GM19193 (cell line): Measurements from ENCODE around the gene PTK6.

Source experiments
- POLR2A ChIP-seq: IDR thresholded peaks from 4 replicates; pipeline ENCODE4 v1.6.1; 2011; ENCODE audit not compliant: insufficient read depth, insufficient read length; ENCODE audit errors: extremely low read depth

Gene PTK6

DNA sequence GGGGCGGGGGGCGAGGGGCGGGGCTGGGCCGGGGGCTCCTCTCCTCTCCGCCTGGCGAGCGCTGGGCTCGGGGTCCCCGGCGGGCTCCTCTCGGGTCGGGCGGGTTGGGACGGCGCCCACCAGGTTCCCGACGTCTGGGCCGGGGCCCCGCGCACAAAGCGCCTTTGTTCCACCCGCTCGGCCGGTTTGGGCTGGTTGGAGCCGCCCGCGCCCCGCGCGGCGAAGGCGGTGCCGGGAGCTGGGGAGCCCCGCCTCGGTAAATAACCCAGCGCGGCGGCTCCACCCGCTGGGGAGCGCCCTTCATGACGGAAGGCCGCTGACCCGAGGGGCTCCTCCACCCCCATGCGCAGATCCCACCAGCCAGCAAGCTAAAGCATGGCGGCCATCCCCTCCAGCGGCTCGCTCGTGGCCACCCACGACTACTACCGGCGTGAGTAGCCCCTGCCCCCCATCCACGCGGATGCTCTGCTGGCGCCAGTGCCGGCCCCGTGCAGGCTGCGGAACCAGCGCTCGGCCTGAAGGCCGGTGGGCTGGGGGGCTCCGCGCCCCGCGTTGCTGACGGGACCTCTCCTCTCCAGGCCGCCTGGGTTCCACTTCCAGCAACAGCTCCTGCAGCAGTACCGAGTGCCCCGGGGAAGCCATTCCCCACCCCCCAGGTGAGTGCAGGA is 16.1 kb downstream of the PTK6 start:
- peak; percentile 44 for TF ChIP-seq POLR2A

DNA sequence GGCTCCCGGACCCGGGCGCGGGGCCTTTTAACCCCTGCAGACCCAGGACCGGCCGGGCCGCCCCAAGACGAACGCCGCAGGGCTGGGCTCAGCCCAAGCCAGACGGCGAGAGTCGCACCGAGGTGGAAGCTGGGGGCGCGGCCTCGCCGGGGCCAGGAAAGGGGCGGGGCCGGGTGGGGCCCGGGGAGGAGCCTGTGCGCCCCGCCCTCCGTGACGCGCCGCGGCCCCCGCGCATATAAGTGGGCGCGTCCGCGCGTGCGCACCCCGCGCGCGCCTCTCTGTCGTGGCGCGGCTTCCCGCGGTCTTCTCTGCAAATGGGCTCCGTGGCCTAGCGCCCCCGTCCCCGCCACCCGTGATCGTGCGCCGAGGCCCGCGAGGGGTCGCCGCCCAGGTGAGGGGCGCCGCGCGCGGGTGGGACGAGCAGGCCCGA is 16.7 kb downstream of the PTK6 start, which contains the start of gene PPDPF:
Gene PPDPF (plus strand): TSS at position 262 of the 430 bp plus-strand sequence. CDS start 544 bp downstream, outside the sequence.
- peak; percentile 97 for TF ChIP-seq POLR2A

DNA sequence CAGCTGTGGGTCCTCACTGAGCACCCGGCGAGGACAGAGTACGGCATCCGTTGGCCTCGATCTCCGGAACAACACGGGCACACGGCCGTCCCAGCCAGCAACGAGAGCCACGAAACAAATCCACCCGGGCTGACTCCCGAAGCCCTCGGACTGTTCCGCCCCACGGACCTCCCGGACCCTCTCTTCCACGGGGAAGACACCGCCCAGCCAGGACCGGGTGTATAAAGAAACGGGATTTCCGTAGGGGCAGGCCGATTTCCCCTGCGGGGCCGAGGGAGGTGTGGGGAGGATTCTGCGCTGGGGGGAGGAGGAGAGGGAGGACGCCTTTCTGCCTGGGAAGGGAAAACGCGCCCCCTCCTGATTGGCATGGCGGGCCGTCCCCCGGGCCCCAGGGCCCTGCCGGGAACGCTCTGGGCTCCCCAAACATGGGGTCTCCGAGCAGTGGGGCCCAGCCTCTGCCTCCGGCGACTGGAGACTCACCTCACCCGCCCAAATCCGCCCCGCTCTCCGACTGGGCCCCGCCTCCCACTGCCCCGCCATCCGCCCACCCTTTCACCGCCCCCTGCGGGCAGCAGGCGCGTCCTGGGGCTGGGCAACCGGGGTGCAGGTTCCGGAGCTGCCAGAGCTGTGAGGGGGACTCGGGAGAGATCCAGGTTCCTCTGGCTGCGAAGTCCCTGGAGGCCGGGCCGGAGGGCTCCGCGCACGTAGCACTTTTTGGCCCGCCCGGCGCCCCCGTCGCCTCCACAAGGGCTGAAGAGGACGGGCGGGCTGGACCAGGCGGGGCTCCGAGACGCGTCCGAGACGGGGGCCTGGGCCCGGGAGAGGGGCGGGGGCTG is 17.3 kb downstream of the PTK6 start:
- TF ChIP-seq POLR2A = no peak

DNA sequence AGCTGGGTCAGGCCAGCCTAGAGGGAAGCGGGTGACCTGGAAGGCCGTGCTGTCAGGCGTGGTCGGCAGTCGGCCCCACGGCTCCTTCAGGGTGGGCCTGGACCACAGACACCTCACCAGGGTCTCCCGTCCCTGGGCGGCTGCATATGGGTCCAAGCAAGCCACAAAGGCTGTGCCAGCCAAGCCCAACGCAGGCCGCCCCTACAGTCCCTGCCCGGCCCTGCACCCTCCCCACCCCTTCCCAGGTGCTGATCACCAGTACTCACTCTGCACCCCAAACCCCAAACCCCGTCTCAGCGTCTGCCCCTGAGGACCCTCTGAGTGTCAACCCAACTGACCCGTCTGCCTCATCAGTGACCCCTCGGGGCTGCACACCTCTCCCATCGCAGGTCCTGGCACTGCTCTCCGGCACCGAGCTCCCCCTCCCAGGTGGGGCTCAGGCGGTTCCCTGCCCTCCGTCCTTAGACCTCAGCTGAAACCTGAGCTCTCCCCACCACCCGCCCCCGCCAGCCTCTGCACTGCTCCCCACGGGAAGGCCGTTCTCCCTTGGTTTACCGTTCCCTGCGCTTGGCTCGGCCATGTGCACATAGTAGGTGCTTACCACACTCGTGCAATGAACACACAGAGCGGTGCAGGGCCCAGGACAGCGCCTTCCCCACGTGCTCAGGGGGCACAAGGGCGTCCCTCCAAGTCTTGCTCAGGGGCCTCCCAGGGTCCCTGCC is 18.1 kb downstream of the PTK6 start:
- TF ChIP-seq POLR2A = no peak

DNA sequence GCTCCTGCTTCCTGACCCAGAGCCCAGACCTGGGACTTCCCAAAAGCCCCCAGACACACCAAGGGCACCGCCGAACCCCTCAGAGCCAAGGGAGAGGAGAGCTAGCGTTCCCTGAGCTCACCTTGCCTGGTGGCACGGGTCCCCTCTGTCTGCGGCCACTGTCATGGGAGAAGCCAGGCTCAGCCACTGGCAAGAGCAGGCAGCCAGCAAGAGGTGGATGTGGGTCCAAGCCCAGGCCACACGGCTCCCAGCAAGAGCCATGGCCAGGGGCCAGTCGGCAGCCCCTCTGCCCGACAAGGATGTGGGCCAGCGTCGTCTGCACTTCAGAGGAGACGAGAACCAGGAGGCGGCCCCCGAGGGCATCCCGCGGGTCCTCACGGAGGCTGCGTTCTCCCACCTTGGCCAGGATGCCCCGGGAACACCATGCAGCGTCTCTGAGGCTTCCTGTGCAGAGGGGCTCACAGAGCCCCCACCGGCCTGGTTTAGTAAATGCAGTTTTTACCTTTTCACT is 18.8 kb downstream of the PTK6 start:
- no peak for TF ChIP-seq POLR2A

DNA sequence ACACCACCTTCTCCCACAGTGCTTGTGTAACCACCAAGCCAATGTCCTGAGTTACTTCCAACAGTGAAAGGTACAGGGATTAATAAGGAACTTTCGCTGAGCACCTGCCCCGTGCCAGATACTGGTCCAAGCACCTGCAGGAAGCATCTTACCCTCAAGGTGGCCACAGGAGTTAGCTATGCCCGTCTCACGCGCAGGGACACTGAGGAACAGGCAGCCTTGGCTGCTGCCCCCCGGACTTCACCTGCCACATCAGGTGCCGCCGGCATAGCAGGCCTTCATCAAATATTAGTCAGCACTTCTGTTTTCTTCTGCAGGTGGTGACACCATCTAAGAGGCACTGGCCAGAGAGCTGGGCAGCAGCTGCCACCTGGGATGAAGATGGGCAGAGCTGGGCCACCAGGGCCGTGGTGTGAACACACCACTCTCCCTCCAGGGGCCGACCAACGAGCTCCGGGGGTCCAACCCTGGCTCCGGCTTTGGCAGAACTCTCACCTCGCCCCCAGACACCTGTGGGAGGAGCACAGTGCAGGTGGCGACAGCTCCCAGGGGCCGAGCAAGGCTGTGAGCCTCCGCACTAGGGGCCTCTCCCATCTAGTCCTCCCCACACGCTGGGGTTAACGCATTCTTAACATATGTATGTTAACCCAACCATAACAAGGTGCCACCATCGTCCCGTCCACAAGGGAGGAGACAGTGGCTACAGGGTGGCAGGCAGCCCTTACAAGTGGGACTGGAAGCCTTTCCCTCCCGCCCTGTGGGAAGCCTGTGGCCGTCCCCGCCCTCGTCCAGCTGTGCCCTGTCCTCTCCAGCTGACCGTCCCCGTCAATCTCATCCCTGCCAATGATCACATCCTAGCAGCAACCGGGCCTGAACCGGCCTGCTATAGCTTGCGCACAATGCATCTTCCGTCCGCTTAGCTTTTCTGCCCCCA is 19.5 kb downstream of the PTK6 start:
- TF ChIP-seq POLR2A = no peak

DNA sequence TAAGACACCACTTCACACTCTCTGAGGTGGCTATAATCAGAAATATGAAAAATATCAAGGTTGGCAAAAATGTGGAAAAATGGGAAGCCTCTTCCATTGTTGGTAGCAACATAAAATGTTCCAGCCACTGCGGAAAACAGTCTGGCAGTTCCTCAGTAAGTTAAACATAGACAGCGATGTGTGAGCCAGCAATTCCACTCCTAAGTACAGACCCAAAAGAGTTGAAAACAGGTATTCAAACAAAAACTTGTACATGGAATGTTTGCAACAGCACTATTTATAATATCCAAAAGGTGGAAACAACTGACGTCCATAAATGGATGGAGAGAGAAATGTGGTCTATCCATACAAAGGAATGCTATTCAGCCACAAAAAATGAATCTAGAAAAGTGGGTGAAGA is 24.0 kb downstream of the PTK6 start:
- TF ChIP-seq POLR2A = no peak

DNA sequence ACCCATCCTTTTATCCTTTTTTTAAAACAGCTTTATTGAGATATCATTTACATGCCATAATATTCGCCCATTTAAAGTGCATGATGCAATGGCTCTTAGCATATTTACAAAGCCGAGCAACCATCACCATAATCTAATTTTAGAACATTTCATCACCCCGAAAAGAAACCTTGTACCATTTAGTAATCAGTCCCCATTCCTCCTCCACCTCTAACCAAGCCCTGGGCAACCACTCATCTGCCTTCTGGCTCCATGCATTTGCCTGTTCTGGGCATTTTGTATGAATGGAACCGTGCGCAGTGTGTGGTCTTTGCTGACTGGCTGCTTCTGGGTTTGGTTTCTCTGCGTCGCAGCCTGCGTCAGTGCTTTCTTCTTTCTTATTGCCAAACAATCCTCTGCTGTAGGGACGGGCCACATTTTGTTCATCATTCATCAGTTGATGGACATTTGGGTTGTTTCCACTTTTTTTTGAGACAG is 28.1 kb downstream of the PTK6 start:
- no peak for TF ChIP-seq POLR2A

DNA sequence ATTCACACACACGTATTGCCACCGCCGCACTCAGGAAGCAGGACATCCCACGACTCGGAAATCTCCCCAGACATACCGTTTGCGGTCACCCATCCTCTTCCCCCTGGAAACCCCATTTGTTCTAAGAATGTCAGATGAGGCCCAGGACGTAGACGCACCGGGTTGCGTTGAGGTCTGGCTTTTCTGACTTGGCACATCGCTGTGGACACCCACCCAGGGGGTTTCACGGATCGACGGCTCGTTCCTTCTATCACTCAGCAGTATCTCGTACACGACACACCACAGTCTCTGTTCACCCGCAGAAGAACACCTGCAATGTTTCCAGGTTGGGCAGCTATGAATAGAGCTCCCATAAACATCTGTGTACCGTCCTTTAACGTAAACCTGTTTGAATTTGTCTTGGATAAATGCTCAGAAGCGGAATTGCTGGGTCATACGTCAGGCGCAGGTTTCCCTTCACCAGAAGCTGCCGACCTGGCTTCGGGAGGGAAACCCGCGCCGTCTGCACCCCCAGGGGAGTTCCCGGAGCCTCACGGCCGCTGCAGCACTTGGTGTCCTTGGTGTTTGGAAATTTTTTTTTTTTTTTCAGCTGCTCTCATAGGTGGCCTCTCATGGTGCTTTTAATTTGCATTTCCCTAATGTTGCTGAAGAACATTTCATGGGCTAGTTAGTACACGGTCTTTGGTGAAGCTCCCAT is 29.0 kb downstream of the PTK6 start:
- TF ChIP-seq POLR2A = no peak

DNA sequence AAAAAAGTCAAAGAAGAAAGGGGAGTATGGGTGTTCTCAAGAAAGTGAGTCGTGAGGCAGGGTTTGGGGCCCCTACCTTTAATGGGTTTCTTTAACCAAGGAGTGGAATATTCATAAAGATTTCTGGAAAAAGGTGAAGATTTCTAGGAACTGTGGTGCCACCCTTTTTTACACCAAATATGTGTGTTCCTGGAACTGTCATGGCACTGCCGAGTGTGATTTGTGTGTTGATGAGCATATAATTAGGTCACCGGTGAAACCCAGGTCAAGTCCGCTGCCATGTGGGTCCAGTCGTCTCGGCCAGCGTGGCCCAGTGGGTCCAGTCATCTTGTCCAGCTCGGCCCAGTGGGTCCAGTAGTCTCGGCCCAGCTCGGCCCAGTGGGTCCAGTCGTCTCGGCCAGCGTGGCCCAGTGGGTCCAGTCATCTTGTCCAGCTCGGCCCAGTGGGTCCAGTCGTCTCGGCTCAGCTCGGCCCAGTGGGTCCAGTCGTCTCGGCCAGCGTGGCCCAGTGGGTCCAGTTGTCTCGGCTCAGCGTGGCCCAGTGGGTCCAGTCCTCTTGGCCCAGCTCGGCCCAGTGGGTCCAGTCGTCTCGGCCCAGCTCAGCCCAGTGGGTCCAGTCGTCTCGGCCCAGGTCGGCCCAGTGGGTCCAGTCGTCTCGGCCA is 30.0 kb downstream of the PTK6 start:
- TF ChIP-seq POLR2A = no peak

DNA sequence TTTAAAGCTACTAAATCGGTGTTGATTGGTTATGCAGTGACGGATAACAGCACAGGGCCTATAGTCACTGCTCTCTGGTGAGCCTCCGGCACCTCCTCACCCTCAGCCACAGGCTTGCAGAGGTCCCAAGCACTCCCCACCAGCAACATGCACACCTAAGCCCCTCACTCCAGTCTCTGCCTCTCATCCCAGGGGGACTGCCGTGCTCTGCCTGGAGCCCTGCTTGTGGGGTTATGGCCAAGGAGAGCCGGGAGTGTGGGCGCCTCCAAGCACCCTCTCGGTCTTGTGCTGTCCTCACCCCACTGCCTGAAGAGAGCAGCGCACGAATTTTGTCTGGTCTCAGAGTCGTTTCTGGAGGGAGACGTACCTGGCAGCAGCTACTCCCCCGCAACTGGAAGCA is 31.5 kb downstream of the PTK6 start:
- no peak for TF ChIP-seq POLR2A

DNA sequence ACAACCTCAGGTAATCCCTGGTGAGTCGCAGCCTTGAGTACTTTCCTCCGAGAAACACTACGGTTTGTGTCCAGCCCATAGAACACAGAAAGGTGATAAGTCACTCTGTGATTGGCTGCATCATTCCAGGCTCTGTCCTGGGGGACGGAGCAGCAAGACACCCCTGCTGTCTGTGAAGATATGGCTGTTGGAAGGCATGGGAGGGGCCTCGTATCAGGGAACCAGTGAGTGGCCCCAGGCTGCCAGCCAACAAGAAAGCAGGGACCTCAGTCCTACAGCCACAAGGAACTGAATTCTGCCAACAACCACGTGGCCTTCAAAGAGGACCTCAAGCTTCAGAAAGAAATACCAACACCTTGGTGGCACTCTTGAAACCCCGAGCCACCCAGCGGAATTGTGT is 31.9 kb downstream of the PTK6 start:
- TF ChIP-seq POLR2A = no peak

DNA sequence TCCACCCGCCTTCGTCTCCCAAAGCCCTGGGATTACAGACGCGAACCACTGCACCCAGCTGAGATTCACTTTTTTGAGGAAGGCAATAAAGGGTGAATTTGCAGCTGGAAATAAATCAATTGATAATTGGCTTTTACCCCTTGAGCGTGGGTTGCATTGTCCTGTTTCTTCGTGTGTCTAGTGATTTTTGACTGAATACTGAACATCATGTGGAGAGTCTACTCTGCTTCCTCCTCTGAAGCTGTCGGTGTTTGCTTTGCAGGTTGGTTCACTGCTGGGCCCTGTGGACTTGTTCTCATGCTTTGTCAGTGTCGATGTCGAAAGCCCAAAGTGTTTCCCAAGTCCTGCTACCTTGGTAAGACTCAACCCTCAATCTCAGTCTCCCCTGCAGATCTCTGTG is 32.5 kb downstream of the PTK6 start:
- no peak for TF ChIP-seq POLR2A

DNA sequence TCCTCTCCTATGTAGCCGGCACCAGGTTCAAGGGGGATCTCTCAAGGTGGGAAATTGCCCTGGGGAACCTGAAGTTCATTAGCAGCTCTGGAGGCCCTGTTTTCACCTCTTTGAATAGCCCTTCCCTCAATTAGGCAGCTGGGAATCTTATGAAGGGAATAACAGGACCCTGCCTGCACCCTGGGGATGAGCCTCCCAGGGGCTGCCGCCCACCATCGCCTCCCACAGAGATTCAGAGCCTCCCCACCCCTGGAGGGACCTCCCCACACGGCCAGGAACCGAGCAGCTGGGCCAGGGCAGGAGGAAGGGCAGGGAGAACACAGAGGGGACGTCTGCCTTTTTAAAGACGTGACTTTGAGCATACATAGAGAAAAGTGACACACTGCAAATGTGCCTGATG is 33.7 kb downstream of the PTK6 start:
- TF ChIP-seq POLR2A = no peak
